Measurements from ENCODE around the gene ACOX3.
"Not testable (repeated sequence)": the region's sequence is repeated elsewhere in the genome, so short reads cannot be mapped to it uniquely, and the experiment has no call there.

The ACOX3 gene

DNA sequence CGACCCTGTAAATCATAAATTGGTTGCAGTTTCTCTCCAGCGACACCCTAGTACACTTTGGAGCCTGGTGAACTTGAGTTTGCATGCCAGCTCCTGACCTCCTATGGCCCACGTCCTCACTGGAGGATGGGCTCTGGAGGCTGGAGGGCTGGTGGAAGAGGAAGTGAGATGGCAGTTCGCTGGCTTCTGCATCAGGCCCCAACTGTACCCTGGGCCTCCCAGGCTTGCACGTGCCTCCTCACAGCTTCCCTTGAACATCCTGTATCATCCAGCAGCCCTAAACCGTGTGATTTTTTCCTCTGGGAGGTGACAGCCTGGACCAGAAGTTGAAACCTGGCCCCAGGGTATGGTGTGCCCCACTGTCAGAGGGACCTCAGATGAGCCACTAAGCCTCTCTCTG, 92.5 kb downstream of the ACOX3 start:
- DNase-seq: no peak

DNA sequence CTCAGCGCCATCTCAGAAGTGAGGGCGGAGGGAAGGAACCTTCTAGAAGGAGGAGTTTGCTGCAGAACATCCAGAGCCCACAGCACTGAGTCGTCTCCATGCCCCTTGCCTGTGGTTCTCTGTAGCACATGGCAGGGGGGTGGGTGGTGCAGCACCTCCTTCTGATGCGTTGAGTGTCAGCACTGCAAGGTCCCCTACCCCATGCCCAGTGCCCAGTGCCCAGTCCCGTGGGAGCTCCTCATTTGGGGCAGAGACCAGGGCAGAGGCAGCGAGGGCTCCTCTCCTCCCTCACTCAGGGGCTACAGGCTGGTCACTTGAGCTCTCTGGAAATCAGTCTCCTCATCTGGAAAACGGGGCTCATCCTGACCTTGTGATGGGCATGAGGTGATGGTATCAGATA, 92.9 kb downstream of the ACOX3 start:
- DNase-seq: no peak

DNA sequence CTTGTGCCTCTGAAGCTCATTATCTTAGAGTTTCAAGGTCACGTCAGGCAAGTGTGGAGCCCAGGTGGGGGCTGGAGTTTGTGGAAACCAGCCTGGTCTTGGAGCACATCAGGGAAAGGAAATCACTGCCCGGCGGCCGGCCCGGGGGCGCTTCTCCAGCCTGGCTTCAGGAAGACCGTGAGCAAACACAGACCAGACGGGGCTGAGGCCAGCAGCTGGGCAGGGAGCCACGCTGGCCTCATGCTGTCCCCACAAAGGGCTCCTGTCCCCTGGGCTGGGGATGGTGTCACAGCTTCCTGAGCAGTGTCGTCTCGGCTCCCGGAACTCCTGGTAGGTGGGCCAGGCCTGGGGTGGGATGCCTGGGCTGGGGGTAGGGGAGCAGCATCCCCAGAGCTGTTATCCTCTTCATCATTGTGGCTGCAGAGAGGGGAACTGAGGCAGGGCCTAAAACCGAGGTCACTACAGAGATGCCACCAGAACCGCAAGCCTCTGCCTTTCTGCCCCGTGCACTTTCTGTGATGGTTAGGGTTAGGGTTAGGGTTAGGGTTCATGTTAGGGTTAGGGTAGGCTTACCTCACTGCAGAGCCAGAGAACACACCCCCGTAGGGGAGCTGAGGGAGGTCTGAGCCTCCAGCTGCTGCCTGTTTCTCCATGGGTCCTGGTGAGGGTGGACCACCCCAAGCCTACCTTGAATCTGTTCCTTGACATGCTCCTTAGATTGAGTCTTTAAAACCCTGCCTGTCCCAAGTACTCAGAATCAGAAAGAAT, 93.5 kb downstream of the ACOX3 start:
- no peak for DNase-seq

- DNase-seq: no peak
Measured at GRCh38 chr4:8345946-8346814, 94.3 kb downstream of the ACOX3 start.

DNA sequence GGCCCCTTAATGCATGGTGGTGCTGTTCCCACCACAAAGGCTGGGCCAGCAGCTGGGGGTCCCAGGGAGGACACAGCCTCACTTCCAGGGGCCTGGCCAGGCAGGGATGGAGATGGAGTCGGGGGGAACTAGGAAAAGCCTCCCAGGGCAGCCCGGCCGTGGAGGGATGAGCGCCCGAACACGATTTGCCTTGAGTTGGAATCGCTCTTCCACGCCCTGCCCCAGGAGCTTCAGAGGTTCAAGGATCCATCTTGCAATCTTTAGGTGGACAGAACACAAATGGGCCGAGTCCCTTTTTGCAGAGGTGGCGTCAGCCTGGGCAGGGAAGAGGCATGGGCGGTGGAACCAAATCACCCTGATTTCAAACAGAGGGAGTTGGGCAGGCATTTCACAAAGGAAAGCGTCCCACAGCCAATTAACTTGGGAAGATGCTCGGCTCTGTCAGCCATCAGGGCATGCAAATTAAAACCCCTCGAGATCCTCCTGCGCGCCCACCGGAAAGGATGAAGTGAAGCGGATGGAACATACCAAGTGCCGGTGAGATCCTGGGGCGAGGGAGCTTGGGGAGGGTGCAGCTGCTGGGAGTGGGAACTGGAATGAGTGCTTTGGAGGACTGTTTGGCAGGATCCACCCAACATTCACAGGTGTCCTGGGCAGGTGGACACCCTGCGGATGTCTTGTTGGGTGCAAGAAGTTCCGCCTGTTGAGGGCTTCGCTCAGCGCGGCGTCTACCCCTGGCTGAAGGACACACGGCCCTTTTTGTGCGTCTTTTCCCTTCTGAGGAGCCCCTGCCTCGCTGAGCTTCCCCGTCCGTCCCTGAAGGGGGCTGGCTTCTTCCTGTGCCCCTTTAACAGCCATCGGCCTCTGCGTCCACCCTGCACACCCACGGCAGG, 95.2 kb downstream of the ACOX3 start:
- no peak for DNase-seq

DNA sequence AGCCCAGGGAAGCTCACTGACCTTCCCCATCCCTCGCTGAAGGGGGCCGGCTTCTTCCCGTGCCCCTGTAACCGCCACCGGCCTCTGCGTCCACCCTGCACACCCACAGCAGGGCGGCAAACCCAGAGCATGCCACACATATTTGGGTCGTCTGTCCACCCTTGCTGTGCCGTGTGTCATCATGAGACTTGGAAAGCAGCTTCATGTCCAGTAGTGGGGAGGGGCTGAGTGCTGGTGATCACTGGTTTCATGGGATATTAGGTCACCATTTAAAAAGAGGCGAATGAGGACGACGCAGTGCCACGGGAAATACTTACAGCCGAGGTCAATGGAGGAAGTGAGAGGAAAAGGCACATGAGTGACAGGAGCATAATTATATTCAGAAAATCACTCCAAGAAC, 96.1 kb downstream of the ACOX3 start:
- DNase-seq: no peak

GRCh38 chr4:8343967-8344331, 96.6 kb downstream of the ACOX3 start:
- DNase-seq: no peak

DNA sequence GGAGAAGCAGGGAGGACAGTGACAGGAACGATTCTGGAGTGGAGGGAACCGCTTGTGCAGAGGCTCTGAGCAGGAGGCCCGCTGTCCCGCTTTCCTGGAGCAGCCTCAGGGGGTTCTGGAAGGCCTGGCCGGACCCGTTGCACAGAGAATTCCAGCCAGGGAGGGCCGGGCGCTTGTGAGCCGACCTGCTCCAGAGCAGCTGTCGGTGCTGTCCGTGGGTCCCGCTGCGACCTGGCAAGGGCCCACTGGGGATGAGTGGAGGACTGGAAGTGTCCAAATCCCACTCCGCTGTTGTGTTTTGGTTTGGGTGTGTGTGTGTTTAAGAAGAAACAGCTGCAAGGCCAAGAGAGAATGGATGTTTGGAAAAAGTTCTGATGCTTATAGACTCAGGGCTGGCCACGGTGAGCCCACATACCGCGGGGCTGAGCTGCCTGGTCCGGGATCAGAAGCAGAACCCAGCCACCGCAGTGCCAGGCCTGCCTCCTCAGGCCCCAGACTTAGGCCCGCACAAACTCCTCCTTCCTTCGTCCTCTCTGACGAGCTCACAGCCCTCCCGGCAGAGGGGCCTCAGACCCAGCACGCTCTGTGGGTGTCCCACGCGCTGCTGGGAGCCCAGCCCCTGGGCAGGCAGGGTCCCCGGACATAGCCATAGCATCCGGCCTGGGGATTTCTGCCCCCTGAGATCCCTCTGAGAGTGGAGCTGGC, 97.1 kb downstream of the ACOX3 start:
- DNase-seq: no peak

- DNase-seq: no peak
Measured at GRCh38 chr4:8342651-8343261, 97.8 kb downstream of the ACOX3 start.

DNA sequence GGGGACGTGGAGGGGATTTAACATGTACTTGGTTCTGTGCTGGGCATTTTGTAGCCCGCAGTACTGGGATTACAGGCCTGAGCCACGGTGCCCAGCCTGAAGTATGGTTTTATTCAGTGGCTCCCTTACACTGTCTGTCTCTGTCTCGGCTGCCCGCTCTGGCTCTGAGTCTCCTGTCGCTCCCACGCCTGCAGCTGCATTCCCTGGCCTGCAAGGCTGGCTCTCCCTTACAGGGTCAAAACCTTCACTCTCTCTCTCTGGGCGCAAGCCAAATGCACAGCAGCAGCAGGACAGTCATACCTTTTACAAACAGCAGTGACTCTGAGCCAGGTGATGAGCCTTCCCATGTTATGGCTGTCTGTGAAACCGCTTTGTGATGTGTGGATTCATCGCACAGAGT, 98.8 kb downstream of the ACOX3 start:
- no peak for DNase-seq

- DNase-seq: not testable (repeated sequence)
Measured at GRCh38 chr4:8341281-8341680, 99.2 kb downstream of the ACOX3 start.

DNA sequence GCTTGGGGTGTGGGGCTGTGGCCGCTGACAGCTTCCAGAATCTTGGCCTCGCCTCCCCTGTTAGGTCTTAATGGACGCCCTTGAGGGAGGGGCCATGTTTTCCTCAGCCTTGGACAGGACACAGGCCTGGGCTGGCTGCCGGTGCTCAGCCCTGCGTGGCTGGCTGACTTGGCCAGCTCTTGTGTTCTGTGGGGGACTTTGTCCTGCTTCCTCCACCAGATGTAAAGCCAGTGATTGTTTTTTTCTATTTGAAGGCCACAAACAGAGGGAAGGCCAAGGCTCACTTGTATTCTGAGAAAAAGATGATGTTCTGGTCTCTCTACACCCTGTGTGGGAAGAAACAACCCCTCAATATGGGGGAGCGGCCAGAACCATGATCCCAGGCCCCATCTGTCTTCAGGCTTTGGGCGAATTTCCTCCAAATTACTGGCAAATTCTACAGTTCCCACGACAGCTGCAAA, 99.7 kb downstream of the ACOX3 start:
- DNase-seq: no peak

DNA sequence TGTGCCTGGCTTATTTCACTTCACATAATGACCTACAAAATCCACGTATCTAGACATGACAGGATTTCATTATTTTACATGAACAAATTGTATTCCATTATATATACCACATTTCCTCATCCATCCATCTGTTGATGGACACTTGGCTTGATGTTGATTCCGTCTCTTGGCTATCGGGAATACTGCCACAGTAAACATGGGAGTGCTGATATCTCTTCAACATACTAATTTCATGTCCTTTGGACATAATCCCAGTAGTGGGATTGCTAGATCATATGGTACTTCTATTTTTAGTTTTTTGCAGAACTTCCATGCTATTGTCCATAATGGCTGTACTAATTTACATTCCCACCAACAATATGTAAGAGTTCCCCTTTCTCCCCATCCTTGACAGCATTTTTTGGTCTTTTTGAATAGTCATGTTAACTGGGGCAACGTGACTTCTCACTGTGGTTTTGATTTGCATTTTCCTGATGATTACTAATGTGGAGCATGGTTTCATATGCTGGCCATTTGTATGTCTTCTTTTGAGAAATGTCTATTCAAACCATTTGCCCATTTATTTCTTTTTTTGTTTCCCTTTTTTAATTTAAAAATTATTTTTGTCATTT, 102.1 kb downstream of the ACOX3 start:
- no peak for DNase-seq

GRCh38 chr4:8336412-8337075, 104.0 kb downstream of the ACOX3 start:
- DNase-seq: no peak

- DNase-seq: no peak
Measured at GRCh38 chr4:8335848-8336247, 104.7 kb downstream of the ACOX3 start.

GRCh38 chr4:8334786-8335460, 105.6 kb downstream of the ACOX3 start:
- no peak for DNase-seq

GRCh38 chr4:8333726-8334460, 106.6 kb downstream of the ACOX3 start:
- DNase-seq: no peak

DNA sequence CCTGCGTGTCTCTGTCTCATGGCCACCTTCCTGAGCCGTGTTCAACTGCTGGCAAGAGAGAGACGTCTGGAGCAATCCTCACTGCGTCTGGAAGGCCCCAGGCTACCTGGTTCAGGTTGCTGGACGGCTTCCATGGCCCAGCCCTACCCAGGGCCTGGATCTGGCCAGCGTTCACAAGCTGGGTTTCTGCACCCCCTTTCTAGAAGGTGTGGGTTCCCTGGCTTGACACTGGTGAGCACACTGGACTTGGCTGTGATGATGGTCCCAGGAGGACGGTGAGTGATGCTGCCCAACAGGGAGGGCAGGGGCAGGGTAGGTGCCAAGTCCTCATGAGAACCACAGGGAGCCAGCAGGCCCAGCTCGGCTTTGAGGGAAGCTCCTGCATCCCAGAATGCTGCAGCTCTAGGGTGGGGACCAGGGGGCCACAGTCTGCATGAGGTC, 107.6 kb downstream of the ACOX3 start:
- no peak for DNase-seq

DNA sequence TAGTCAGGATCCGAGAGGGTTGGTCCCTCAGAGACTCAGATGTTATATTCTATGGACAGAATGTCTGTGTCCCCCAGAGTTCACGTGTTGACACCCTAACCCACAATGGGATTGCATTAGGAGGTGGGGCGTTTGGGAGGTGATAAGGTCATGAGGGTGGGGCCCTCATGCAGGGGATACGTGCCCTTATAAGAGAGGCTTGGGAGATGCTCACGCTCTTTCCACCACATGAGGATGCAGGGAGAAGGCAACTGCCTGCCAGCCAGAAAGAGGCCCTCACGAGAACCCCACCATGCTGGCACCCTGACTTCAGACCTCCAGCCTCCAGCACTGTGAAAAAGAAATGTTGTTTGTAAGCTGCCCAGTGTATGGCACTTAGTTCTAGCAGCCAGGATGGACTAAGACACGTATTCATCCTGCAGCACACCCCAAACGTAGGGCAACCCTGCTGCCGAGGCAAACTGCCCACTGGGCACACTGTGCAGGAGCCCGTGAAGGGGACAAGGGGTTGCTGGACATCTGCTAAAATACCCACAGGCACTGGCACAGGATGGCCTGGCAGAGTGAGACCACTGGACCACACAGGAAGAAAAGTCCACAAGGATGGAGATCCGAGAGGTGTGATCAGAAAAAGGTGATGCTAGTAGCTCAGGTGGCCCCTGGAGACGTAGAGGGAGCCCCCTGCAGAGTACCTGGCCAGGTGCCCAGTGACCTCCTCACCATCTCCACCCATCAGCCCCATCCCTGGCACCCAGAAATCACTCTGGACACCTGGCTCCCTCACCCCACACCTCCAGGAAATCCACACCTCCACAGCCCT, 108.3 kb downstream of the ACOX3 start:
- no peak for DNase-seq
